HCT116 (cell line): Measurements from ENCODE around the gene RNF34. TPM values are rescaled to one million over a fixed set of nuclear protein-coding genes. Genes with fewer than 3 reads are reported as not detected.

Experiments
- ATAC-seq: fragments of 200-7000 bp; cut with Tn5 transposase; 2 replicates; pipeline ENCODE4 v1.9.1; 2020; ENCODE audit warnings: mild to moderate bottlenecking, moderate library complexity
- BruUV-seq: library from RNA; stranded (reverse); fragments of 400-500 nt; replicated peaks from 2 replicates; lab custom pipeline; 2021; lab: Mats Ljungman, UMichigan
- CTCF ChIA-PET: fragments of 300-600 bp; sonication (Branson Sonifier 250); formaldehyde crosslinking; loops from one replicate; lab custom pipeline; 2021; ENCODE audit warnings: antibody characterized with exemption; lab: Charles Lee
- POLR2A ChIA-PET: fragments of 300-600, 350-600 bp; sonication (Branson Sonifier 250); formaldehyde crosslinking; loops from one replicate; lab custom pipeline; 2021; ENCODE audit warnings: antibody characterized with exemption; lab: Charles Lee
- RAD21 ChIA-PET, 2 experiments: fragments of 300-600 bp; sonication (Branson Sonifier 250); formaldehyde crosslinking; loops; one replicate each; lab custom pipeline; 2023; ENCODE audit warnings: low total read pairs in 2 of 2; ENCODE audit not compliant: uncharacterized antibody in 2 of 2, unreplicated experiment in 2 of 2, low non-redundant PET in 1 of 2; lab: Charles Lee
- DNase-seq: peaks from one replicate; pipeline ENCODE4 v3.0.0-alpha.2; 2010; ENCODE audit warnings: low read depth, low spot score
- H2AFZ ChIP-seq: fragments of 200-600 bp; shearing (Covaris generic), sonication (generic); 2 replicates; pipeline ENCODE4 v1.6.1; 2017; ENCODE audit warnings: low read depth, mixed run types, mixed read lengths, antibody characterized with exemption, low read length; ENCODE audit not compliant: poor library complexity, severe bottlenecking
- H3K27ac ChIP-seq: 2 replicates; pipeline ENCODE4 v1.5.1; 2012; ENCODE audit warnings: low read depth, low read length
- H3K27me3 ChIP-seq: fragments of 200-600 bp; sonication (generic); 2 replicates; pipeline ENCODE4 v1.6.1; 2016; ENCODE audit warnings: mixed run types, low read length, mixed read lengths; ENCODE audit not compliant: insufficient read depth
- H3K36me3 ChIP-seq, 2 experiments: fragments of 200-500 bp in 1 of 2; fragments of 200-600 bp in 1 of 2; sonication (Bioruptor generic) in 1 of 2; sonication (generic) in 1 of 2; 2 replicates each; pipeline versions ENCODE4 v1.5.1 to v1.6.1; 2014 to 2016; ENCODE audit warnings: low read length in 2 of 2, inconsistent platforms in 1 of 2, mixed read lengths in 1 of 2, mixed run types in 1 of 2; ENCODE audit not compliant: insufficient read depth in 2 of 2, control insufficient read depth in 1 of 2
- H3K4me1 ChIP-seq, 2 experiments: fragments of 200-600 bp in 1 of 2; sonication (generic) in 1 of 2; 2 replicates each; pipeline versions ENCODE4 v1.5.1 to v1.6.1; 2012 to 2017; ENCODE audit warnings: low read length in 2 of 2, inconsistent platforms in 1 of 2, mild to moderate bottlenecking in 1 of 2, mixed read lengths in 1 of 2, mixed run types in 1 of 2, moderate library complexity in 1 of 2; ENCODE audit not compliant: insufficient read depth in 2 of 2, control insufficient read depth in 1 of 2
- H3K4me2 ChIP-seq: fragments of 200-600 bp; sonication (generic); 2 replicates; pipeline ENCODE4 v1.6.1; 2017; ENCODE audit warnings: mixed run types, low read length, mixed read lengths
- H3K4me3 ChIP-seq, 2 experiments: fragments of 200-600 bp in 1 of 2; sonication (generic) in 1 of 2; replicated peaks in 1 of 2; 2 replicates each; pipeline ENCODE4 v1.5.1; 2011 to 2016; ENCODE audit warnings: low read length in 2 of 2, control low read depth in 1 of 2, low read depth in 1 of 2, mild to moderate bottlenecking in 1 of 2, mixed read lengths in 1 of 2, mixed run types in 1 of 2
- H3K79me2 ChIP-seq: fragments of 200-600 bp; sonication (generic); 2 replicates; pipeline ENCODE4 v1.6.1; 2017; ENCODE audit warnings: mild to moderate bottlenecking, mixed run types, low read length, moderate library complexity, mixed read lengths; ENCODE audit not compliant: insufficient read depth
- H3K9ac ChIP-seq: fragments of 200-600 bp; sonication (generic); 2 replicates; pipeline ENCODE4 v1.6.1; 2016; ENCODE audit warnings: low read length, mixed read lengths
- H3K9me2 ChIP-seq: fragments of 200-600 bp; sonication (generic), shearing (Covaris generic); 2 replicates; pipeline ENCODE4 v1.6.1; 2017; ENCODE audit warnings: mixed run types, mild to moderate bottlenecking, moderate library complexity; ENCODE audit not compliant: insufficient read depth
- H3K9me3 ChIP-seq, 2 experiments: fragments of 200-500 bp in 1 of 2; fragments of 200-600 bp in 1 of 2; sonication (Bioruptor generic) in 1 of 2; sonication (generic) in 1 of 2; 2 replicates each; pipeline ENCODE4 v1.6.1; 2014 to 2017; ENCODE audit warnings: low read length in 2 of 2, mixed read lengths in 2 of 2, inconsistent platforms in 1 of 2, low read depth in 1 of 2, mild to moderate bottlenecking in 1 of 2, mixed run types in 1 of 2, moderate library complexity in 1 of 2; ENCODE audit not compliant: control insufficient read depth in 1 of 2, insufficient read depth in 1 of 2
- H4K20me1 ChIP-seq: fragments of 200-600 bp; sonication (generic), shearing (Covaris generic); 2 replicates; pipeline ENCODE4 v1.6.1; 2017; ENCODE audit warnings: mixed run types, mild to moderate bottlenecking, moderate library complexity; ENCODE audit not compliant: insufficient read depth
- CBX3 ChIP-seq: IDR thresholded peaks from 2 replicates; pipeline ENCODE4 v1.6.1; 2012; ENCODE audit warnings: low read depth
- CTCF ChIP-seq, 3 experiments: fragments of 200-600 bp in 1 of 3; sonication (generic) in 1 of 3; IDR thresholded peaks in 2 of 3; conservative IDR thresholded peaks in 1 of 3; 2 replicates each; pipeline ENCODE4 v1.5.1; 2012 to 2017; ENCODE audit warnings: low read depth in 2 of 3, low read length in 2 of 3, antibody characterized with exemption in 1 of 3, borderline replicate concordance in 1 of 3, control low read depth in 1 of 3, mild to moderate bottlenecking in 1 of 3, mixed read lengths in 1 of 3, mixed run types in 1 of 3, moderate library complexity in 1 of 3; ENCODE audit not compliant: insufficient read depth in 1 of 3
- EZH2 ChIP-seq: fragments of 200-600 bp; sonication (generic); IDR thresholded peaks from 2 replicates; pipeline ENCODE4 v1.6.1; 2017; ENCODE audit warnings: antibody characterized with exemption, mixed run types
- EZH2phosphoT487 ChIP-seq: fragments of 200-600 bp; IDR thresholded peaks from 2 replicates; pipeline ENCODE4 v1.6.1; 2018; ENCODE audit warnings: antibody characterized with exemption, borderline replicate concordance
- FOSL1 ChIP-seq: IDR thresholded peaks from 2 replicates; pipeline ENCODE4 v1.6.1; 2012; ENCODE audit warnings: low read depth
- POLR2A ChIP-seq: IDR thresholded peaks from 2 replicates; pipeline ENCODE4 v1.7.0; 2011; ENCODE audit warnings: borderline replicate concordance; ENCODE audit not compliant: insufficient read depth, insufficient read length; ENCODE audit errors: extremely low read depth
- POLR2AphosphoS5 ChIP-seq: IDR thresholded peaks from 2 replicates; pipeline ENCODE4 v1.6.1; 2011; ENCODE audit warnings: mild to moderate bottlenecking, low read depth, low read length, moderate library complexity
- REST ChIP-seq: IDR thresholded peaks from 2 replicates; pipeline ENCODE4 v1.6.1; 2012; ENCODE audit warnings: low read depth
- SIN3A ChIP-seq: IDR thresholded peaks from 2 replicates; pipeline ENCODE4 v1.6.1; 2012; ENCODE audit warnings: low read depth
- SRF ChIP-seq: IDR thresholded peaks from 2 replicates; pipeline ENCODE4 v1.6.1; 2012; ENCODE audit warnings: low read depth
- ZFX ChIP-seq: fragments of 450-650 bp; IDR thresholded peaks from 2 replicates; pipeline ENCODE4 v1.6.1; 2017
- intact Hi-C: fragments of 100-400 bp; cut with micrococcal nuclease; formaldehyde crosslinking; loops from 2 replicates; pipeline ENCODE4 v1.10.0; 2022
- total RNA-seq: library from RNA; stranded (reverse); gene quantifications from one replicate; pipeline ENCODE4 v1.2.1, GENCODE V29; 2021; ENCODE audit not compliant: unreplicated experiment
- TF ChIP-seq, protein P1 (sequence below): IDR thresholded peaks from 2 replicates; pipeline ENCODE4 v1.6.1; 2011; ENCODE audit warnings: mild to moderate bottlenecking, low read length, moderate library complexity; ENCODE audit not compliant: insufficient replicate concordance; ENCODE audit errors: extremely low read depth

RNF34 gene
- total RNA-seq, 1 experiment from 2014 or later = 47.8 TPM

DNA sequence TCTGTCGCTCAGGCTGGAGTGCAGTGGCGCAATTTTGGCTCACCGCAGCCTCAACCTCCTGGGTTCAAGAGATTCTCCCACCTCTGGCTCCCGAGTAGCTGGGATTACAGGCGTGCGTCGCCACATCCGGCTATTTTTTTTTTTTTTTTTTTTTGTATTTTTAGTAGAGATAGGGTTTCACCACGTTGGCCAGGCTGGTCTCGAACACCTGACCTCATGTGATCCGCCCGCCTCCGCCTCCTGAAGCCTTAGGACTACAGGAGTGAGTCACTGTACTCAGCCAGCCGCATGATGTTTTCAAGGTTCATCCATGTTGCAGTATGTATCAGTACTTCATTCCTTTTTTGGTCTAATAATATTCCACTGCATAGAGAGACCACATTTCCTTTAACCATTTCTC is 2.4 kb upstream of the RNF34 start:
- Histone ChIP-seq H3K9me3 (no peaks in the 10 kb centered on the region), H3K27me3 (no peaks in the 10 kb centered on the region), H3K79me2 (peaks cover 29% of the 10 kb centered on the region), H3K9me2 (no peaks in the 10 kb centered on the region), H3K4me3 (no peak overlapping the region), H3K4me1 (peaks cover 10 to 20% of the 10 kb centered on the region in 2 experiments), H3K27ac (no peak overlapping the region), H3K4me2 (no peak overlapping the region), H3K9ac (no peak overlapping the region), H3K36me3 (no peaks in the 10 kb centered on the region), H4K20me1 (no peaks in the 10 kb centered on the region), H2AFZ (no peak overlapping the region)
- ChIA-PET POLR2A (no interaction called here), RAD21 (no interaction called here), CTCF (no interaction called here)
- no peak for DNase-seq
- TF ChIP-seq EZH2phosphoT487 (no peak), REST (no peak), EZH2 (no peak), CTCF (IDR thresholded peaks at IDR 0.05 in 2 of 3, conservative IDR thresholded peaks at IDR 0.05 in 1 of 3; ENCODE audit: borderline replicate concordance in 1 of 3, insufficient read depth in 1 of 3, low read depth in 2 of 3, low read length in 2 of 3) (no peak), POLR2A (no peak), FOSL1 (no peak), SIN3A (no peak), POLR2AphosphoS5 (no peak), CBX3 (no peak), ZFX (no peak), SRF (no peak)
- TF ChIP-seq, protein P1, sequence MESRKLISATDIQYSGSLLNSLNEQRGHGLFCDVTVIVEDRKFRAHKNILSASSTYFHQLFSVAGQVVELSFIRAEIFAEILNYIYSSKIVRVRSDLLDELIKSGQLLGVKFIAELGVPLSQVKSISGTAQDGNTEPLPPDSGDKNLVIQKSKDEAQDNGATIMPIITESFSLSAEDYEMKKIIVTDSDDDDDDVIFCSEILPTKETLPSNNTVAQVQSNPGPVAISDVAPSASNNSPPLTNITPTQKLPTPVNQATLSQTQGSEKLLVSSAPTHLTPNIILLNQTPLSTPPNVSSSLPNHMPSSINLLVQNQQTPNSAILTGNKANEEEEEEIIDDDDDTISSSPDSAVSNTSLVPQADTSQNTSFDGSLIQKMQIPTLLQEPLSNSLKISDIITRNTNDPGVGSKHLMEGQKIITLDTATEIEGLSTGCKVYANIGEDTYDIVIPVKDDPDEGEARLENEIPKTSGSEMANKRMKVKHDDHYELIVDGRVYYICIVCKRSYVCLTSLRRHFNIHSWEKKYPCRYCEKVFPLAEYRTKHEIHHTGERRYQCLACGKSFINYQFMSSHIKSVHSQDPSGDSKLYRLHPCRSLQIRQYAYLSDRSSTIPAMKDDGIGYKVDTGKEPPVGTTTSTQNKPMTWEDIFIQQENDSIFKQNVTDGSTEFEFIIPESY = no peak
- intact Hi-C loops = no loop called here
- ATAC-seq = no peak
- BruUV-seq = no TSS peak
